Right lung (tissue), 5 donors: Measurements from ENCODE around the gene ASCC3. TPM values are rescaled to one million over a fixed set of nuclear protein-coding genes. Genes with fewer than 3 reads are reported as not detected.
"Not testable (repeated sequence)": the region's sequence is repeated elsewhere in the genome, so short reads cannot be mapped to it uniquely, and the experiment has no call there.

Experiments
- DNase-seq, 2 donors: peaks; one replicate each; pipeline ENCODE4 v3.0.0-alpha.2; 2013
- polyA plus RNA-seq, 5 donors: library from polyadenylated mRNA; unstranded; fragments of 120-200 nt; gene quantifications; one replicate each; pipeline versions ENCODE4 v1.2.1 to v1.2.3, GENCODE V29; 2013; ENCODE audit warnings: inconsistent platforms in 1 of 5, low replicate concordance in 1 of 5; ENCODE audit not compliant: insufficient read length in 5 of 5, insufficient read depth in 1 of 5

Gene ASCC3
- polyA plus RNA-seq, 5 donors: 18.4 to 26.2 (median 23.1) TPM

- DNase-seq: no peak
These were observed 217.8 kb downstream of the ASCC3 start for GRCh38 chr6:100663219-100663863.

- no peak for DNase-seq
These were observed 218.9 kb downstream of the ASCC3 start for GRCh38 chr6:100662264-100662663.

GRCh38 chr6:100658486-100658885, 222.6 kb downstream of the ASCC3 start:
- no peak for DNase-seq

- DNase-seq: no peak
These were observed 223.3 kb downstream of the ASCC3 start for GRCh38 chr6:100657678-100658330.

- DNase-seq: not testable (repeated sequence)
These were observed 240.0 kb downstream of the ASCC3 start for GRCh38 chr6:100641147-100641546.

- no peak for DNase-seq
These were observed 247.9 kb downstream of the ASCC3 start for GRCh38 chr6:100633096-100633777.

- DNase-seq: no peak
These were observed 250.6 kb downstream of the ASCC3 start for GRCh38 chr6:100630536-100630935.

GRCh38 chr6:100627911-100628758, 253.0 kb downstream of the ASCC3 start:
- DNase-seq: no peak

- no peak for DNase-seq
These were observed 254.4 kb downstream of the ASCC3 start for GRCh38 chr6:100626721-100627120.

- DNase-seq: no peak
These were observed 258.0 kb downstream of the ASCC3 start for GRCh38 chr6:100622907-100623692.

GRCh38 chr6:100620085-100620840, 260.9 kb downstream of the ASCC3 start:
- DNase-seq: no peak

- no peak for DNase-seq
These were observed 262.8 kb downstream of the ASCC3 start for GRCh38 chr6:100618351-100618671.

GRCh38 chr6:100617633-100618350, 263.3 kb downstream of the ASCC3 start:
- no peak for DNase-seq

GRCh38 chr6:100614933-100615332, 266.2 kb downstream of the ASCC3 start:
- DNase-seq: no peak

GRCh38 chr6:100614386-100614785, 266.7 kb downstream of the ASCC3 start:
- DNase-seq: no peak

- no peak for DNase-seq
These were observed 267.5 kb downstream of the ASCC3 start for GRCh38 chr6:100613656-100614055.

- DNase-seq: no peak
These were observed 269.0 kb downstream of the ASCC3 start for GRCh38 chr6:100612094-100612493.

- DNase-seq: no peak
These were observed 281.9 kb downstream of the ASCC3 start for GRCh38 chr6:100599088-100599770.

GRCh38 chr6:100595456-100595855, 285.7 kb downstream of the ASCC3 start:
- DNase-seq: no peak
